ENCODE measurements around the gene ZKSCAN8.

ZKSCAN8 gene

DNA sequence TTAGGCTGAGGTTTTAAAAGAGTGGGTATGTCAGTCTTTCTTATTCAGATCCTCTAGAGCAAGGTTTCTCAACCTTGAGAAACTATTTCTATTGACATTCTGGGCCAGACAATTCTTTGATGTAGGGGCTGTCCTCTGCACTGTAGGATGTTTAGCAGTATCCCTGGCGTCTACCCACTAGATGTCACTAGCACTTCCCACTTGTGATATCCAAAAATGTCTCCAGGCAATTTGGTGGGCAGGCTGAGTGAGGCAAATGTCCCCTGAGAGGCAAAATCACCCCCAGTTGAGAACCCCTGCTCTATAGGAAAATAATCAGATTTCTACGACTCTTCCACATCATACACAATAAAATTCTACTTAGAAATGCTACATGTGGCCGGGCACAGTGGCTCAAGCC, 7.7 kb upstream of the ZKSCAN8 start:
- no peak for ATAC-seq
- no peak overlapping the region for H3K27ac Mint-ChIP-seq

DNA sequence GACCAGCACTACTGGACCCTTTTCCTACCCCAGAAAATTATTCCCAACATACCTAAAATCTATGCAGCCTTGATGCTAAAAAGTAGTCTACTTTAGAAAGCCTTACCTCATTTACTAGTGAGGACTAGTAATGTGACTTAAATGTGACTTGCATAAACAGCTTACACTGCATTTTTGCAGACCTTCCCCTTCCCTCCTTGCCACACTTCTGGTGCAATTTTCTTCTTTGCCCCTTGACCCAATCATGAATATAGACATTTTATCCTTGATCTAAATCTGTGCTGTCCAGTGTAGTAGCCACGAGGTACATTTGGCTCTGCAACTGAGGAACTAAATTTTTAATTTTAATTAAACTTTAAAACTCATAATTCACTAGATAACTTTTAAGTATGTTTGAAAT, 7.0 kb upstream of the ZKSCAN8 start:
- ATAC-seq: no peak
- no peak overlapping the region for H3K27ac Mint-ChIP-seq

More for the DNA sequence above, 7.7 kb upstream of the ZKSCAN8 start:
- no peaks in the 10 kb centered on the region for H3K27me3 Mint-ChIP-seq
- peaks cover 29% of the 10 kb centered on the region for H3K36me3 Mint-ChIP-seq
- peaks cover 53% of the 10 kb centered on the region for H3K4me1 Mint-ChIP-seq
- H3K4me3 Mint-ChIP-seq: no peak overlapping the region
- no peaks in the 10 kb centered on the region for H3K9me3 Mint-ChIP-seq

DNA sequence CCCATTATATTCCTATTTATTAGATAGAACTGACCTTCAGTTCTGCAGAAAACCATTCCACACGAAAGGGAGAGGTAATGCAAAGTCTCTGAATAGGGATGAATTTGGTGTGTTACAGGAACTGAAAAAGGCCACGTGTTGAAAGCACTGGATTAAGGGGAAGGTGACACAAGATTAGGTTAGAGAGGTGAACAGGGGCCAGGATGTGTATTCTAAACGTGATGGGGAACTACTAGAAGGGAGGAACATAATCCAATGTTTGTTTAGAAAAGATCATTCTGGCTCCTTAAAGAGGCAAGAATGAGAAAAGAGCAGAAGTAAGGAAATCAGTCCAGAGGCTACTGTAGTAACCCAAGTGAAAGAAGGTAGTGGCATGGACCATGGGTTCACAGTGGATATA, 6.3 kb upstream of the ZKSCAN8 start:
- Mint-ChIP-seq H3K4me3 (peak overlapping the region; percentile 88), H3K27ac (peak overlapping the region; percentile 89), H3K36me3 (peaks cover 16% of the 10 kb centered on the region), H3K9me3 (no peaks in the 10 kb centered on the region), H3K4me1 (peaks cover 51% of the 10 kb centered on the region), H3K27me3 (no peaks in the 10 kb centered on the region)
- ATAC-seq: no peak

More for the DNA sequence above, 7.0 kb upstream of the ZKSCAN8 start:
- H3K27me3 Mint-ChIP-seq: no peaks in the 10 kb centered on the region
- H3K4me3 Mint-ChIP-seq: no peak overlapping the region
- H3K4me1 Mint-ChIP-seq: peaks cover 48% of the 10 kb centered on the region
- peaks cover 22% of the 10 kb centered on the region for H3K36me3 Mint-ChIP-seq
- no peaks in the 10 kb centered on the region for H3K9me3 Mint-ChIP-seq

DNA sequence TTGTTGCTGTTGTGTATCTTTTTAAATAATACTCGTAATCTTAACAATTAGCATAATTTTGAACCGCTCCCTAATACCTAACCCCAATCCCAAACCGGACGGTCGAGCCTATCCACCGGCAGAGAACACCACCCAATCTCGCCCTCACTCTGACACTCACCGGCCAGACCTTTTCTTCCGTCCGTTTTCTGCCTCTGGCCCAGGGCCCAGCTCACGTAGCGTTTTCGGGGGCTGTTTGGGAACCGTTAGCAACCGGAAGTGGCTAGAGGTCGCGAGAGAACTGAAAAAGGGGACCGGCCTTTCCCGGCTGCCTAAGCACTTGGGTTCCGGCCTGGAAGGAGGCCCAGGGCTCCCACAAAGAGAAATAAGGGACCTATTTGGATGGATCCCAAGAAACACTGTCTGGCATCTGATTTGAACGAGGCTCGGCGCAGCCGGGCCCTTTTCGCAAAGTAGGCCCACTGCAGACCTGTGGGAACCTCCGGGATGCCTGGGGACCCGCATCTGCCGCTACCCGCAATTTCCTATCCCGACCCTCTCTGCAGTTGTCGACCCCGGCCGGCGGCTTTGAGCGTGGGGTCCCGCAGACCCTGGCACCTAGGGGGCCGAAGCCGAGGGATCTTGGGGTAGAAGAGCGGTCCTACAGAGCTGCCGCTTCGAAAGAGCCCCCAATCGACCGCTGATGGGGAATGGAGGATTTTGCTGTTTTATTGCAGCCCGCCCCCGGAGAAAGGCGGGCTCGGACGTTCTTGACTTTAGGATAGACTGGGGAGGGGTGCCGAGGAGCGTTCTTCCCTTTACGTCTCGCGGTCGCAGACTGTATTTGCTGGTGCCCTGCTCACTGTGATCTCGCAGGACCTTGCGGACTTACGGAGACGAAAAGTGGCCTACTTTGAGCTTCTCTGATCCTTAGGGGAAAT, 4.8 kb upstream of the ZKSCAN8 start:
- H3K27me3 Mint-ChIP-seq: no peaks in the 10 kb centered on the region
- peaks cover 62% of the 10 kb centered on the region for H3K4me1 Mint-ChIP-seq
- no peaks in the 10 kb centered on the region for H3K9me3 Mint-ChIP-seq
- H3K27ac Mint-ChIP-seq: peak overlapping the region; percentile 89
- peak overlapping the region; percentile 88 for H3K4me3 Mint-ChIP-seq
- H3K36me3 Mint-ChIP-seq: peaks cover 11% of the 10 kb centered on the region
- peak; percentile 77 for ATAC-seq

DNA sequence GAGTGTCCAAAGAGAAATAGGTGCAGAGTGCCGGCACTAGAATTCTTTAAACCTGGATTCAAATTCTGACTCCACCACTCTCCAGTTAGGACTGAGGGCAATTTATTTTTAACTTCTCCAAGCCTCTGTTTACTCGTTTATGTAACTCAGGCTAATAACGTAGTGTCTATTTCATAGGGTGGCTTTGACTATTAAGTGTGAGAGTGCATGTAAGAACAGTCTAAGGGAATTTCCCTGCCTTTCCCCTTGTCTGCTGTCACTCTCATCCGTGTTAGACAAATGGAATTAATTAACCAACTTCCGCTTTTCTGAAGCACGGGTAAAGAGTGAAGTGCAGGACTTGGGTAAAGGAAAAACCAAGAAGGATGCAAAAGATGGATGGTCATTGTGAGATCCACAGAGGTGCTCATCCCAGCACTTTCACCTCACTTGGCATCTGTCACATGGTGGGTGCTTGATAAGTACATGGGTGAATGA, 4.1 kb upstream of the ZKSCAN8 start:
- Mint-ChIP-seq H3K4me3 (peak overlapping the region; percentile 88), H3K9me3 (no peaks in the 10 kb centered on the region), H3K4me1 (peaks cover 63% of the 10 kb centered on the region), H3K27ac (peak overlapping the region; percentile 89), H3K27me3 (no peaks in the 10 kb centered on the region), H3K36me3 (peaks cover 11% of the 10 kb centered on the region)
- ATAC-seq: peak; percentile 80

DNA sequence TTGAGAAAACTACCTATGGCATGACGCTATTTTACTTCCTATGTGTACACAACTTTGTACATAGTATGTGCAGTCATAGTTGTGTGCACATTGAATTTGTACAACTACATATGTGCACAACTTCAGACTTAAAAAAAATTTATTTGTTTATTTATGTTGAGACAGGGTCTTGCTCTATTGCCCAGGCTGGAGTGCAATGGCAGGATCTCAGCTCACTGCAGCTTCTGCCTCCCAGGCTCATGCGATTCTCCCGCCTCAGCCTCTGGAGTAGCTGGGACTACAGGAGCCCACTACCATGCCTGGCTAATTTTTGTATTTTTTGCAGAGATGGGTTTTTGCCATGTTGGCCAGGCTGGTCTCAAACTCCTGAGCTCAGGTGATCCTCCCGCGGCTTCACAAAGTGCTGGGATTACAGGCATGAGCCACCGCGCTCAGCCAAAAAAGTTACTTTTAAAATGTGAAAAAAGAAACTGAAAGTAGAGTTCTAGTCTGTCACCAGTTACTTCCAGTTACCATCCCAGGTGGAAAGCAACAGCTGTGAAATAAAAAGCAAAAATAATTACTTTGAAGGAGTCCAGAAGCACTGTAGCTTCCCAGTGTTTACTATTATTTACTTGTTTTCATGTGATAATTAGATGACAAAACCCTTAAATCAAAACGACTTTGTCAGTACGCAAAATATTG, 1.7 kb upstream of the ZKSCAN8 start:
- Mint-ChIP-seq H3K4me3 (peak overlapping the region; percentile 60), H3K9me3 (no peaks in the 10 kb centered on the region), H3K4me1 (peaks cover 58% of the 10 kb centered on the region), H3K27ac (peak overlapping the region; percentile 43), H3K27me3 (no peaks in the 10 kb centered on the region), H3K36me3 (peaks cover 12% of the 10 kb centered on the region)
- ATAC-seq: no peak

DNA sequence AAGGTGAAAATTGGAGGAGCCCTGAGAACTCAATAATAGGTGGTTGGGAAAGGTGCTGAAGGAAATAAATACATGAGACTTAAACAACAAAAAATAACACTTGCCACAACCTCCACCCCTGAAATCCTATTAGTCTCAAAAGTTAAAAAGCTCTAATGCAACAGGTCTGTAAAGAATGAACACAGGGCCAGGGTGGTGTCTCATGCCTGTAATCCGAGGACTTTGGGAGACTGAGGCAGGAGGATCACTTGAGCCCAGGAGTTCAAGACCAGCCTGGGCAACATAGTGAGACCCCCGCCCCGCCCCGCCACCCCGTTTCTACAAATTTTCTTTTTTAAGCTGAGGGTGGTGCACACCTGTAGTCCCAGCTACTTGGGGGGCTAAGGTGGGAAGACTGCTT, 1.1 kb upstream of the ZKSCAN8 start:
- peak overlapping the region; percentile 66 for H3K4me3 Mint-ChIP-seq
- H3K9me3 Mint-ChIP-seq: no peaks in the 10 kb centered on the region
- no peaks in the 10 kb centered on the region for H3K27me3 Mint-ChIP-seq
- H3K4me1 Mint-ChIP-seq: peaks cover 52% of the 10 kb centered on the region
- H3K36me3 Mint-ChIP-seq: peaks cover 16% of the 10 kb centered on the region
- no peak for ATAC-seq
- peak overlapping the region; percentile 43 for H3K27ac Mint-ChIP-seq

DNA sequence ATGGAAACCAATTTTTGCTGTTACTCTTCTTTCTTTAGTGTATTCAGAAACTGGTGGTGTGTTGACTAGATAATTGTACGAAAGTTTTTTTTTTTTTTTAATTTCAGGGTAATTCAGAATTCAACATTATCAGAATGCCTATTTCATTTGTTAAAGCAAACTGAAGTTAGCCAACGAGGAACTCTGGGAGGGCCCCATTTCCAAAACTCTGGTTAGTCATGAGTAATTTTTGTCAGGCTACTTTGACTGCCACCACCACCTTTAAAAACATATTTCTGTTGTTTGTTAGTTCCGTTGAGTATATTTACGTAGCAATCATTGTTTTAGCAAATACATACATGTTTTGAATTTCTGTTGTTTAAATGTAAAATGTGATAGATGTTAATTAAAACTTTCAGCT, 763 bp downstream of the ZKSCAN8 start:
- H3K9me3 Mint-ChIP-seq: no peaks in the 10 kb centered on the region
- no peak for ATAC-seq
- H3K36me3 Mint-ChIP-seq: peaks cover 25% of the 10 kb centered on the region
- peak overlapping the region; percentile 99 for H3K4me3 Mint-ChIP-seq
- peak overlapping the region; percentile 95 for H3K27ac Mint-ChIP-seq
- no peaks in the 10 kb centered on the region for H3K27me3 Mint-ChIP-seq
- peaks cover 44% of the 10 kb centered on the region for H3K4me1 Mint-ChIP-seq

DNA sequence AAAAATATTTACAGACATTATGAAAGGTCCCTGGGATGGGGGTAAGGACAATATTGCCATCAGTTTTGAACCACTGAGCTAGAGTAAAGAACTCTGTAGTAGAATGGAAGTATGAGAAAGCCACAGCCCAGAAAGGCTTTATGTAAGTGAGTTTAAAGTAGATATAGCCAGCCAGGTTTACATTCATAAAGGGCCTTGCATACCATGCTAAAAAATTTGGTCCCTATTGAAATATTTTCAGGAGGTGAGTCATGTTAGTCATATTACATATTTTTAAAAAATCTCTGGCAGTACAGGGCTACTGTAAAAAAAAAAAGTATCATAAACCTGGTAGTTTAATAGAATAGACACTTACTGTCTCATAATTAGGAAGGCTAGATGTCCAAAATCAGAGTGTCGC, 3.5 kb downstream of the ZKSCAN8 start:
- Mint-ChIP-seq H3K36me3 (peaks cover 50% of the 10 kb centered on the region), H3K9me3 (no peaks in the 10 kb centered on the region), H3K27ac (no peak overlapping the region), H3K4me1 (peaks cover 32% of the 10 kb centered on the region), H3K4me3 (no peak overlapping the region), H3K27me3 (no peaks in the 10 kb centered on the region)
- ATAC-seq: no peak

DNA sequence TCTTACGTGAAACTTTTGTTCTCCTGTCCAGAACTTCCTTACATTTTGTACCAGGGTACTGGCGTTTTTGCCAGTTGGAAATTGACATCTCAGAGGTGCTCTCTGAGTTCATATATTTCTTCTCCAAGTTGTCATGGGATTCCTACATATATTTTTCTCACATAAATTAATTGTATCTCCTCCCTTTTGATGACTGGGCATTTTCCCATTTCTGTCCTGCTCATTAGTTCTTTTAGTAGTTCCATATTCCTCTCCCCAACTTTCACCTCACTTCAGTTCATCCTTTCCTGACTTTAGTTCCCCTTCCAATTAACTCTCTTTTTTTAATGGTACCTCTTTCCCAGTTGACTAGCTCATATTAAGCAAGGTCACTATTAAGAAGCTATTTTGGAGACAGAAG, 10.8 kb downstream of the ZKSCAN8 start:
- no peaks in the 10 kb centered on the region for H3K4me1 Mint-ChIP-seq
- ATAC-seq: no peak
- H3K9me3 Mint-ChIP-seq: peaks cover 10% of the 10 kb centered on the region
- H3K27ac Mint-ChIP-seq: no peak overlapping the region
- H3K36me3 Mint-ChIP-seq: peaks cover 97% of the 10 kb centered on the region
- no peak overlapping the region for H3K4me3 Mint-ChIP-seq
- H3K27me3 Mint-ChIP-seq: no peaks in the 10 kb centered on the region

DNA sequence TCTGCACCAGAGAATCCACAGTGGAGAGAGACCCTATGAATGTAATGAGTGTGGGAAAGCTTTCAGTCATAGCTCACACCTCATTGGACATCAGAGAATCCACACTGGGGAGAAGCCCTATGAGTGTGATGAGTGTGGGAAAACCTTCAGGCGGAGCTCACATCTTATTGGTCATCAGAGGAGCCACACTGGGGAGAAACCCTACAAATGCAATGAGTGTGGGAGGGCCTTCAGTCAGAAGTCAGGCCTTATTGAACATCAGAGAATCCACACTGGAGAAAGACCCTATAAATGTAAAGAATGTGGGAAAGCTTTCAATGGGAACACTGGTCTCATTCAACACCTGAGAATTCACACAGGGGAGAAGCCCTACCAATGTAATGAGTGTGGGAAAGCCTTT, 11.9 kb downstream of the ZKSCAN8 start:
- no peak overlapping the region for H3K27ac Mint-ChIP-seq
- H3K4me3 Mint-ChIP-seq: no peak overlapping the region
- H3K27me3 Mint-ChIP-seq: no peaks in the 10 kb centered on the region
- no peaks in the 10 kb centered on the region for H3K4me1 Mint-ChIP-seq
- peaks cover 10% of the 10 kb centered on the region for H3K9me3 Mint-ChIP-seq
- no peak for ATAC-seq
- peaks cover 98% of the 10 kb centered on the region for H3K36me3 Mint-ChIP-seq

DNA sequence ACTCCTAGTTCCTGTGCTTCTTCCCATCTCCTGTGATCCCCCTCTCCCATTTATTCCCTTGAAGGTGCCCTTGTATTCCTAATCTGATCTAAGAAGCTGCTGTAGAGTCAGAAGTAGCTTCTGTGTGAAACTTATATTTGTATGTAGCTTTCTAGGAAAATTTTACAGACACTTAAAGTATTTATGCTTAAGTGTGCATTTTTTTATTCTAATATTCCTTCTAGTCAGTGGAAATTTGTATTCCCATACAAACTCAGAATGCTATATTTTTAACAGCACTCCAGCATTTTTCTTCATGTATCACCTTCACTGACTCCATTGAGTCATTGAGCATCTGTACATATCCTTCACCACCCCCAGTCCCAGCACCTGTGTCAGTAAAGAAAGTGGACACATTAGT, 12.7 kb downstream of the ZKSCAN8 start:
- H3K36me3 Mint-ChIP-seq: peaks cover 98% of the 10 kb centered on the region
- no peaks in the 10 kb centered on the region for H3K4me1 Mint-ChIP-seq
- no peak overlapping the region for H3K27ac Mint-ChIP-seq
- no peak for ATAC-seq
- peaks cover 14% of the 10 kb centered on the region for H3K9me3 Mint-ChIP-seq
- no peak overlapping the region for H3K4me3 Mint-ChIP-seq
- no peaks in the 10 kb centered on the region for H3K27me3 Mint-ChIP-seq

DNA sequence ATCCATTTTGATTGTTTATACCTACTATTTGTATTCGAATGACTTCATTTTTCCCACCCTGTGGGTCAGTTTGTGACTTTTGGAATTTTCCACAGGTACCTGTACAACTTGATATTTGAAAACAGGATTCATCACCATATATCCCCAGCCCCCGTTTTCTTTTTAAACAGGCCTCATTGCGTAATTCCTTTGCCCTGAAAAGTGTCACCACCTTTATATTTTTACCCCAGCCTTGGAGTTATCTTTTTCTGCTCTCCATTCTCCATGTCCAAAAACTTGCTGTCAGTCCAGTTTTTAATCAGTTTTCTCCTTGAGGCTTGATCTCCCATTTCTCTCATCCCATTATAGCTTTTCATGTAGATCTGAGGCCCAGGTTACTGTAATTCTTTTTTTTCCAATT, 16.6 kb downstream of the ZKSCAN8 start:
- Mint-ChIP-seq H3K36me3 (peaks cover 60% of the 10 kb centered on the region), H3K4me3 (no peak overlapping the region), H3K4me1 (peaks cover 17% of the 10 kb centered on the region), H3K27me3 (no peaks in the 10 kb centered on the region), H3K9me3 (peaks cover 7% of the 10 kb centered on the region), H3K27ac (no peak overlapping the region)
- ATAC-seq: no peak

DNA sequence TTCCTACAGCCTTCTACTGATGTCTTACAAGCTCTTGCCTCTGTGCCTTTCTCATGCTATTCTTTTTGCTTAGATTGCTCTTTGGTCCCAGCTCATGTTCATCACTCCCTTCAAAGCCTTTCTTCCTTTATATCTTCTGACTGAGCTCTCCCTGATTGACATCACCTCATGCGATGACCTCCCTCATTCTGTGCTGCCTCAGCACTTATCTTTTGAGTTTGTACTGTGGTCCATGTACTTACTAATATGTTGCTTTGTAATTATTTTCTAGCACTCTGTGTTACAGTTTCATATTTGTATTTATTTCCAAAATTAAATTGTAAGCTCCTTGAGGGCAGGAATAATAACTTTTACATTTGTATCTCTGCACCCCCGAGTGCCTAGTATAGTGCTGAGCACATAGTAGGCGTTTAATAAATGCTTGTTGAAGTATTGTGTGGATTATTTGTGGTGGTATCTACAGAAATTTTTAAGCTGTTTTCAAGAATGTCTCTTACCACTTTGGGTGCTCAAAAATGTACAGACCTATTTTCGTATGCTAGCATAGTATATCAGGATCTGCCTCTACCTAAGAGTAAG, 17.4 kb downstream of the ZKSCAN8 start:
- Mint-ChIP-seq H3K27me3 (no peaks in the 10 kb centered on the region), H3K36me3 (peaks cover 52% of the 10 kb centered on the region), H3K9me3 (peaks cover 7% of the 10 kb centered on the region), H3K4me3 (no peak overlapping the region), H3K27ac (no peak overlapping the region), H3K4me1 (peaks cover 17% of the 10 kb centered on the region)
- no peak for ATAC-seq

DNA sequence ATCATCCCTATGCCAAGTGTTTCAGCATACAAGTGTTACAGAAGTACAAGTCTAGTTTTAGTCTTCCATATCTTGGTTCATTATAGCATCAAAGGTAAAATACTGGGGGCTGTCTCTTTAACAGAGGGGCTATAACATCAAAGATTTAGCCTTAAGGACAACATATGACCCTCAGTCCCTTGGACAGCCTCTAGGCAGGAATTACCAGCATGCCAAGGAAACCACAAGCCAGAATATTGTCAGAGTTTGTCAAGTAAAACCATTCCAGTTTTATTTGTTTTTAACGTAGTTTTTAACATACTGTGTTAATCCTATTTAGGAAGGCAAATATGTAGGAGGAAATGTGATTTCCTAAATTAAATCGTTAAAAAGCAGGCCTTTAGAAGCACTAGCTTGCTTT, 18.6 kb downstream of the ZKSCAN8 start:
- no peak for ATAC-seq
- Mint-ChIP-seq H3K27ac (no peak overlapping the region), H3K4me1 (peaks cover 17% of the 10 kb centered on the region), H3K27me3 (no peaks in the 10 kb centered on the region), H3K36me3 (peaks cover 48% of the 10 kb centered on the region), H3K4me3 (no peak overlapping the region), H3K9me3 (peaks cover 7% of the 10 kb centered on the region)
